ENCODE measurements around the gene NGF.
A peak's percentile ranks its signal among the peaks of the same experiment; 100 is the strongest.
"Not testable (repeated sequence)": the region's sequence is repeated elsewhere in the genome, so short reads cannot be mapped to it uniquely, and the experiment has no call there.

Gene NGF

GRCh38 chr1:115332813-115333608, 5.0 kb downstream of the NGF start:
- no peak for DNase-seq

GRCh38 chr1:115331558-115332331, 6.3 kb downstream of the NGF start:
- DNase-seq = no peak

GRCh38 chr1:115330480-115331013, 7.5 kb downstream of the NGF start:
- no peak for DNase-seq

- no peak for DNase-seq
Observed at GRCh38 chr1:115329965-115330364, 8.1 kb downstream of the NGF start.

- DNase-seq = no peak
Observed at GRCh38 chr1:115327270-115327669, 10.8 kb downstream of the NGF start.

GRCh38 chr1:115326419-115326818, 11.6 kb downstream of the NGF start:
- DNase-seq = no peak

GRCh38 chr1:115325874-115326273, 12.2 kb downstream of the NGF start:
- DNase-seq = no peak

- no peak for DNase-seq
Observed at GRCh38 chr1:115324649-115325420, 13.2 kb downstream of the NGF start.

- no peak for DNase-seq
Observed at GRCh38 chr1:115323366-115324004, 14.6 kb downstream of the NGF start.

GRCh38 chr1:115322631-115323030, 15.4 kb downstream of the NGF start:
- no peak for DNase-seq

- DNase-seq = no peak
Observed at GRCh38 chr1:115320377-115320776, 17.7 kb downstream of the NGF start.

- DNase-seq = no peak
Observed at GRCh38 chr1:115319706-115320105, 18.3 kb downstream of the NGF start.

- DNase-seq = peak; percentile 58
Observed at GRCh38 chr1:115317101-115318012, 20.7 kb downstream of the NGF start.

GRCh38 chr1:115314765-115315164, 23.3 kb downstream of the NGF start:
- no peak for DNase-seq

GRCh38 chr1:115314092-115314491, 24.0 kb downstream of the NGF start:
- no peak for DNase-seq

GRCh38 chr1:115313182-115313581, 24.9 kb downstream of the NGF start:
- DNase-seq = no peak

GRCh38 chr1:115312742-115313141, 25.3 kb downstream of the NGF start:
- DNase-seq = no peak

- DNase-seq = no peak
Observed at GRCh38 chr1:115311474-115311989, 26.5 kb downstream of the NGF start.

GRCh38 chr1:115310581-115311473, 27.2 kb downstream of the NGF start:
- no peak for DNase-seq

GRCh38 chr1:115309504-115309903, 28.5 kb downstream of the NGF start:
- not testable (repeated sequence) for DNase-seq

Data from COR-L47 (cell line).